ENCODE data around the gene BRF1.
"Not testable (repeated sequence)": the region's sequence is repeated elsewhere in the genome, so short reads cannot be mapped to it uniquely, and the experiment has no call there.

Gene BRF1

GRCh38 chr14:105332350-105332874 lies 31.6 kb upstream of the BRF1 start:
- no peak for DNase-seq (ENCODE audit: low spot score)

DNA sequence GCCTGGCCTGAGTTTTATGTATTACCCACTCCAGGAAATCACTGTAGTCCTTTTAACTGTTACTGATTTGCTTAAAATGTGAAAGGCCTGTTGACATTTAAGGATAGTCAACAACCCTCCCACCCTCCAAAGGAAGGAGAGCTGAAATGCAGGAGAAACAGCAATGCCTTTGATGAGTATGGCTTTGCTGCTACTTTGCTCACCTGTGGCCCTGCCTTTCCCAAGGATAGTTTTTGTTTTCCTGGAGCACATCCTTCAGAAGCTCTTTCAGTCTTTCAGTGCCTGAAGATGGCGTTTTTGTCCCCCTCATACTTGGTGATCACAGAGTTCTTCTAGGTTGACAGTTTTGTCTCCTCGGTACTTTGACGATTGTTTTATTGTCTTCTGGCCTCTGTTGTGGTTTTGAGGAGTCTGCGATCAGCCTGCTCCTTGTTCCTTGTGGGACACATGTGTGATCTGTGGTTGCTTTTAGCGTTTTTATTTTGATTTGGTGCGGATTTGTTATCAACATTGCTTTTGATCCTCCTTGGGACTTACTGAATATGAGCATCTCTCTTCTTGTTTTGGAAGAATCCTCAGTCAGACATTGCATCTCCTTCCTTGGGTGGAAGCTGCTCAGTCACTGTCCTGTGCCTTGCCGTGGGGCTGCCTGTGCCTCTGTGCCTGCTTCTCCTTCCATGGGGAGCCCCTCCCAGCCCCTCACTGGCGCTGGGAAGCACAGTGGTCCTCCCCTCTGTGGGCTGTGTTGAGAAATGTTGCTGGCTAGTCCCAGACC lies 31.0 kb upstream of the BRF1 start:
- DNase-seq (ENCODE audit: low spot score) = no peak

- DNase-seq (ENCODE audit: low spot score) = no peak
Measured at GRCh38 chr14:105330491-105330895, 29.7 kb upstream of the BRF1 start.

GRCh38 chr14:105329411-105330150 lies 28.8 kb upstream of the BRF1 start:
- no peak for DNase-seq (ENCODE audit: low spot score)

- DNase-seq (ENCODE audit: low spot score) = no peak
Measured at GRCh38 chr14:105328678-105329390, 28.0 kb upstream of the BRF1 start.

DNA sequence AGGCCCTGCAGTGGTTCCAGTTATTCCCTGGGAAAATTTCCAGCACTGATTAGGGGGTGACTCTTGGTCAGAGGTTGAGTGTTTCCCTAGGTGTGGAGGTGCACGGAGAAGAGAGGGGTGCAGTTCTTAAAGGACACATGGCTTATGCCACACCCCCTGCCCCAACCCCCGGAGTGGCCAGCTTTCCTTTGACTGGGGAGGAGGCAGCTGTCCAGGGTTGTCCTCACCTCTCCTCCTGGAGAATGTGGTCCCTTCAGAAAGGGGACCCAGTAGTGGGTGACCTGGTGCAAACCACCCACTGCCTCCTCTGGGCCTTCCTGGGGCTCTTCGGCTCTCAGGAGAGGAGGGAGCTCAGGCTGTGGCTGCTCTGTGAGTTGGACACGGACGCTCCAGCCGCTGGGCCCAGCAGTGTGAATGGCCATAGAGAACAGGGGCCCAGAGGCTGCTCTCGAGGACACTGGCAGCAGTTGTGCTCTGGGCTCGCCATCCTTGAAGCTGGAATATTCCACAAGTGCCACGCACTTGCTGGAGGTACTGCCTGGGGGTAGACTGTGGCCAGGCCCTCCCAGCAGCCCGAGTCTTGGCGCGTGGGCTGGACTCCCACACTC lies 27.4 kb upstream of the BRF1 start:
- DNase-seq (ENCODE audit: low spot score) = no peak

- not testable (repeated sequence) for DNase-seq (ENCODE audit: low spot score)
Measured at GRCh38 chr14:105327695-105328045, 26.9 kb upstream of the BRF1 start.

GRCh38 chr14:105326891-105327694 lies 26.3 kb upstream of the BRF1 start:
- no peak for DNase-seq (ENCODE audit: low spot score)

GRCh38 chr14:105326568-105326867 lies 25.7 kb upstream of the BRF1 start:
- no peak for DNase-seq (ENCODE audit: low spot score)

DNA sequence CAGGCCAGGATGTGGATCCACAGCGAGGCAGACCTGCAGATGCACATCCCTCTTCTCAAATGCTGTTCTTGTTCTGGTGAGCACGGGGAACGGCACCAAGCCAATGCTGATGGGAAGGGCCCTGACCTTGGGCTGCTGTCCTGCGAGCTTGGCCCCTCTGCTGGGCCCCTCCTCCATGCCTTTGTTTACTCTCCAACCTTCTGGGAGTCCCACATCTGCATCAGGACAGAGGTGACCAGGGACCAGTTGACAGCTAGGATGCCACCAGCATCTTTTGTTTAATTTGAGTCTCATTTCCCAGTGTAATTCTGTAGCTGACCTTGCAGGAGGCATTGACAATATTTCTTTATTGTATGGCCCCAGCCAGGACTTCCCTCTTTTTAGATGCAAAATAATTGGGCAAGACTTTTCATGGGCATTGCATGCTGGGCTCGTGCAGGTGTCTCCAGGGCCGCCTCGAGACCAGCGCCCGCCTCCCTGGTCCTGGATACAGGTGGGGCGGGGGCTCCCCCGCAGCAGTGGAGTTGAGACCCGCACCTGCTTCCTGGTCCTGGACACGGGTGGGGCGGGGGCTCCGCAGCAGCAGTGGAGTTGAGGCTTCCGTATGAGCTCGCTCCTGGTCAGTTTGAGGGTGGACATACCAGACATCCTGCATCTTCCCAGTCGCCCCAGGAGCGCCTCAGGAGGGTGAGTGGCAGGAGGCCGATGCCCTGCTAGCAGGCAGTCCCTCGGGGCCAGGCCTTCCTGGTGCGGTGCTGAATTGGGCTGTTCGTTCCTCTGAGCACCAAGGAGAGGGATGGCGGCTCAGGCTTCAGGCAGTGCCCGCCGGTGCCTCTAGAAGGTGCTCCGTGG lies 25.1 kb upstream of the BRF1 start:
- no peak for DNase-seq (ENCODE audit: low spot score)

- no peak for DNase-seq (ENCODE audit: low spot score)
Measured at GRCh38 chr14:105325303-105325702, 24.5 kb upstream of the BRF1 start.

- no peak for DNase-seq (ENCODE audit: low spot score)
Measured at GRCh38 chr14:105324871-105325270, 24.1 kb upstream of the BRF1 start.

- DNase-seq (ENCODE audit: low spot score) = no peak
Measured at GRCh38 chr14:105324080-105324778, 23.4 kb upstream of the BRF1 start.

GRCh38 chr14:105323663-105324062 lies 22.9 kb upstream of the BRF1 start:
- DNase-seq (ENCODE audit: low spot score) = no peak

DNA sequence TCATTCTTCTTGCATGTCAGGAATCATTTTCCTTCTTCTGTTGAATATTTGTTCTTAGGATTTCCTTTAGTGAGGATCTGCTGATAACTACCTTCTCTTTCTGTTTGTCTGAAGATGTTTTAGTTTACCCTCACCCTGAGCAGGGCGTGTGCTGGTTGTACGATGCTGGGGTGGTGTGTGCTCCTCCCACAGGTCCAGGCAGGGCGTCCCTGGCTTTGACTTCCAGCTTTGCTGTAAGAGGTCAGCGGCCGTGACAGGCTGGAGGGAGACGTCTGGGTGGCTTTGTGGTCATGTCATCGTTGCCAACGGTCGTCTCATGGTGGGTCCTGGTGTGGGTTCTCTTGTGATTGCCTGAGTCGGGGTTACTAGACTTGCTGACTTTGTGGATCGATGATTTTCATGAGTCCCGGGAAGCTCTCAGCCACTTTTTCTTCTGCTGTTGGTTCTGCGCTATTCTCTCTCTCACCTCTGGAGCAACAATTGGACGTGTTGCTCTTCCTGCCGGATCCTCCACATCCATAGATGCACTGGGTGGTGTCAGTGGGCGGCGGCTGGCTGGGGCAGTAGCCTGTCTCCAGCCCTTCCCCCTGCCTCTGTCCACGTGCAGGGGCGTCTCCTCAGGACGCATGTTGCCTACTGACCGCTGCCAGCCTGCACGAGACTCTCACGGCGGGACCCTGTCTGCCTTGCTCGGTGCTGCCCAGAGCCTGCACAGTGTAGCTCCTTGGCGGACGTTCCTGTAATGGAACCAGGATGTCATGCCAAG lies 22.2 kb upstream of the BRF1 start:
- DNase-seq (ENCODE audit: low spot score) = no peak

DNA sequence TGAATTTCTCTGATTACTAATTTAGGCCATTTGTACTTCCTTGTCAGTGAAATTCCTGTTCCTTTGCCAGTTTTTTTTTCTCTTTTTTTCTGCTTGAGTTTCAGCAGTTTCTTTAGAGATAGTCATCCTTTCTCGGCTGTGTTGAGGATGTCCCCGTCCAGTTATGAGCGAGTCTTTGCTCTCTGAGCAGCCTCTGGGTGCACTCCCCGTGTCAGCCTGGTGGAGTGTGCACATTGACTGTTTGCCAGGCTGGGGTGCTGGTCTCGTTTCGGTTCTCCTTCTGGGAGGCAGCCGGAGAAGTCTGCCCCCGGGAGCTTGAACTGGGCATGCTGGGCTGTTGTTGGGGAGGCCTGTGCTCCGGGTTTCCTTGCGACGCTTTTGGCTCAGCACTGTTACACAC lies 16.7 kb upstream of the BRF1 start:
- peak; percentile 75 for DNase-seq (ENCODE audit: low spot score)

- no peak for DNase-seq (ENCODE audit: low spot score)
Measured at GRCh38 chr14:105316968-105317510, 16.2 kb upstream of the BRF1 start.

- DNase-seq (ENCODE audit: low spot score) = no peak
Measured at GRCh38 chr14:105316577-105316941, 15.8 kb upstream of the BRF1 start.

DNA sequence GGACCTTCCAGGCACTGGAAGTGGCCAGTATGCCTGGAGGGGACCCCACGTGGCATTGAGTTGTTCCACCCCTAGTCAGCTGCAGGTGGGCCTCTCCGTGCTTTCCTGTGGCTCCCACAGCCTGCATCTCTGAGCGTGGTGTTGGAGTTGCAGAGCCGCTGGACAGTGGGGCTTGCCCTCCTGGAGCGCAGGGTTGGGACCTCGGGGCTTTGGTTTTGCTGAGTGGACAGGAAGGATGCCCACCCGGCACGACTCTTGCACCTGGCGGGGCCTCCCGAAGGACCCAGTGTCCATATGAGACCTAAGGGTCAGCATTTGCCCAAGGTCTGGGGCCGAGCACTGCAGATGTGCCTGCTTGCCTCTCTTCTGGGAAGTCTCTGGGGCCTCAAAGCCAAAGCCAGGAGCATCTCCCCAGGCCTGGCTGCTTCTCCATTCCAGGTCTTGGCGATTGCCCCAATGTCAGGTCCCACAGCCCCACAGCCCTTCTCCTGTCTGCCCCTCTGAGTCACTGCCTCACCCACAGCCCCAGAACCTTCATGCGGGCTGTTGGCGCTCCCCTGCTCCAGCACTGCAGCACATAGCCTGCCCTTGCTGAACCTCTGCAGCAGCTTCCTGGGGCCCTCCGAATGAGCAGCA lies 15.3 kb upstream of the BRF1 start:
- DNase-seq (ENCODE audit: low spot score) = no peak
